HEK293 (cell line): ENCODE measurements around the gene KMT2A.

Source experiments
- BCL11A ChIP-seq: fragments of 450-650 bp; formaldehyde crosslinking; IDR thresholded peaks from 2 replicates; pipeline ENCODE4 v1.5.1; 2016; ENCODE audit warnings: low read depth, missing biosample characterization, missing genetic modification characterization
- SP2 ChIP-seq: fragments of 450-650 bp; formaldehyde crosslinking; IDR thresholded peaks from 2 replicates; pipeline ENCODE4 v1.5.1; 2016; ENCODE audit warnings: missing biosample characterization, missing genetic modification characterization
- ZBTB48 ChIP-seq: fragments of 450-650 bp; formaldehyde crosslinking; IDR thresholded peaks from 2 replicates; pipeline ENCODE4 v1.5.1; 2016; ENCODE audit warnings: missing biosample characterization, missing genetic modification characterization
- ZFP37 ChIP-seq: fragments of 450-650 bp; formaldehyde crosslinking; IDR thresholded peaks from 2 replicates; pipeline ENCODE4 v1.5.1; 2016; ENCODE audit warnings: missing biosample characterization, missing genetic modification characterization
- ZFP41 ChIP-seq: fragments of 450-650 bp; formaldehyde crosslinking; IDR thresholded peaks from 2 replicates; pipeline ENCODE4 v1.5.1; 2016; ENCODE audit warnings: missing biosample characterization, missing genetic modification characterization, borderline replicate concordance
- ZNF155 ChIP-seq: fragments of 450-650 bp; formaldehyde crosslinking; IDR thresholded peaks from 2 replicates; pipeline ENCODE4 v1.5.1; 2016; ENCODE audit warnings: missing biosample characterization, missing genetic modification characterization
- ZNF157 ChIP-seq: fragments of 450-650 bp; formaldehyde crosslinking; IDR thresholded peaks from 2 replicates; pipeline ENCODE4 v1.5.1; 2016; ENCODE audit warnings: missing biosample characterization, missing genetic modification characterization
- ZNF184 ChIP-seq: fragments of 450-650 bp; IDR thresholded peaks from 2 replicates; pipeline ENCODE4 v1.5.1; 2018; ENCODE audit warnings: missing biosample characterization, mild to moderate bottlenecking, missing genetic modification characterization
- ZNF274 ChIP-seq, 2 experiments: fragments of 200-500 bp in 1 of 2; fragments of 450-650 bp in 1 of 2; sonication (Bioruptor generic) in 1 of 2; formaldehyde crosslinking in 1 of 2; IDR thresholded peaks; 2 replicates each; pipeline versions ENCODE4 v1.5.1 to v1.6.1; 2014 to 2016; ENCODE audit warnings: borderline replicate concordance in 1 of 2, inconsistent platforms in 1 of 2, low read length in 1 of 2, missing biosample characterization in 1 of 2, missing genetic modification characterization in 1 of 2
- ZNF292 ChIP-seq: fragments of 450-650 bp; formaldehyde crosslinking; IDR thresholded peaks from 2 replicates; pipeline ENCODE4 v1.5.1; 2016; ENCODE audit warnings: low read depth, missing biosample characterization, missing genetic modification characterization, borderline replicate concordance
- ZNF324 ChIP-seq: fragments of 450-650 bp; formaldehyde crosslinking; IDR thresholded peaks from 2 replicates; pipeline ENCODE4 v1.5.1; 2016; ENCODE audit warnings: missing biosample characterization, missing genetic modification characterization
- ZNF549 ChIP-seq: fragments of 450-650 bp; IDR thresholded peaks from 2 replicates; pipeline ENCODE4 v1.5.1; 2018; ENCODE audit warnings: missing biosample characterization, missing genetic modification characterization, mild to moderate bottlenecking, inconsistent platforms, moderate library complexity
- ZNF555 ChIP-seq: fragments of 450-650 bp; formaldehyde crosslinking; conservative IDR thresholded peaks from 2 replicates; pipeline ENCODE4 v1.5.1; 2017; ENCODE audit warnings: missing biosample characterization, mild to moderate bottlenecking, missing genetic modification characterization, inconsistent platforms
- ZNF623 ChIP-seq: fragments of 450-650 bp; formaldehyde crosslinking; IDR thresholded peaks from 2 replicates; pipeline ENCODE4 v1.5.1; 2016; ENCODE audit warnings: missing biosample characterization, missing genetic modification characterization
- ZNF664 ChIP-seq: fragments of 450-650 bp; formaldehyde crosslinking; IDR thresholded peaks from 2 replicates; pipeline ENCODE4 v1.5.1; 2016; ENCODE audit warnings: missing biosample characterization, missing genetic modification characterization
- ZNF777 ChIP-seq: fragments of 450-650 bp; formaldehyde crosslinking; IDR thresholded peaks from 2 replicates; pipeline ENCODE4 v1.5.1; 2017; ENCODE audit warnings: missing biosample characterization, missing genetic modification characterization, borderline replicate concordance
- ZNF843 ChIP-seq: fragments of 450-650 bp; formaldehyde crosslinking; IDR thresholded peaks from 2 replicates; pipeline ENCODE4 v1.5.1; 2016; ENCODE audit warnings: missing biosample characterization, missing genetic modification characterization
- TF ChIP-seq, protein P1 (sequence below): fragments of 450-650 bp; formaldehyde crosslinking; IDR thresholded peaks from 2 replicates; pipeline ENCODE4 v1.5.1; 2016; ENCODE audit warnings: missing biosample characterization, missing genetic modification characterization
- TF ChIP-seq, protein P2 (sequence below): fragments of 450-650 bp; formaldehyde crosslinking; IDR thresholded peaks from 2 replicates; pipeline ENCODE4 v1.5.1; 2016; ENCODE audit warnings: missing biosample characterization, missing genetic modification characterization, borderline replicate concordance
- TF ChIP-seq, protein P3 (sequence below): fragments of 450-650 bp; formaldehyde crosslinking; IDR thresholded peaks from 2 replicates; pipeline ENCODE4 v1.5.1; 2016; ENCODE audit warnings: missing biosample characterization, missing genetic modification characterization
- TF ChIP-seq, protein P4 (sequence below): fragments of 450-650 bp; formaldehyde crosslinking; IDR thresholded peaks from 2 replicates; pipeline ENCODE4 v1.5.1; 2016; ENCODE audit warnings: missing biosample characterization, missing genetic modification characterization
- TF ChIP-seq, protein P5 (sequence below): fragments of 450-650 bp; formaldehyde crosslinking; IDR thresholded peaks from 2 replicates; pipeline ENCODE4 v1.5.0; 2017; ENCODE audit warnings: missing biosample characterization, missing genetic modification characterization, borderline replicate concordance
- TF ChIP-seq, protein P6 (sequence below): fragments of 450-650 bp; formaldehyde crosslinking; IDR thresholded peaks from 2 replicates; pipeline ENCODE4 v1.5.1; 2017; ENCODE audit warnings: missing biosample characterization, missing genetic modification characterization
- TF ChIP-seq, protein P7 (sequence below): fragments of 450-650 bp; formaldehyde crosslinking; IDR thresholded peaks from 2 replicates; pipeline ENCODE4 v1.5.1; 2016; ENCODE audit warnings: missing biosample characterization, missing genetic modification characterization

The KMT2A gene

DNA sequence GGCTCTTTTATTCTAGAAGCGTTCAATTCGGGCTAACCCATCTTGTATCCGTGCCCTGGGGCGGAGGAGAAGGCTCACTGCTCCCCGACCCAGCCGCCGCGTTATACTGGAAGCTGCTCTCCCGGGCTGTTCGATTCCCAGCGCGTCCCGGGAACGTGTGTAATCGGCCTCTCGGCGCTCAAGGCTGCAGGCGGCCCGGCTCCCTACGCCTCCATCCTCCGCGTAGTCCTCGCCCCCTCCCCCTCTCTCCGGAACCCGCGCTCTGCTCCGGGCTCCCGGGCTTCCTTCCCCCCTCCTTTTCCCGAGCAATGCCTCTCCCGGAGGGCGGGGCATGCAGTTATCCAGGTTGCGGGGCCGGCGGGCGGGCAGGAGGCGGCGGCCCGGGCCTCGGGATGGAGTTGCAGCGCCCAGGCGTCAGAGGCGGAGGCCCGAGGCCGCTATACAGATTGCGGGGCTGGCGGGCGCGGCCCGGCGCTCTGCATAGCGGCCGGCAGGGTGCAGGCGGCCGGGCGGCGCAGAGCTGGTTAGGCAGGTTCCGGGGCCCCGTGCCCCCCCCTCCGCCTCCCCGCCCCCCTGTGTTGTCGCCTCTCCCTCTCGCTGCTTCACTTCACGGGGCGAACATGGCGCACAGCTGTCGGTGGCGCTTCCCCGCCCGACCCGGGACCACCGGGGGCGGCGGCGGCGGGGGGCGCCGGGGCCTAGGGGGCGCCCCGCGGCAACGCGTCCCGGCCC lies at the start of gene KMT2A (continued):
- TF ChIP-seq ZNF274 (IDR thresholded peaks at IDR 0.05; ENCODE audit: low read length) (no peak), ZNF274 (tag by site-specific recombination; IDR thresholded peaks at IDR 0.05; ENCODE audit: borderline replicate concordance) (no peak), ZNF623 (no peak), ZBTB48 (tag by site-specific recombination) (no peak), ZNF664 (tag by site-specific recombination) (no peak), ZNF292 (no peak), ZNF184 (peak; percentile 55; the same call in 1 of the 2 replicates), ZNF843 (tag by site-specific recombination) (0 out of 2 replicates have a peak, but pooled peaks have one; percentile 24), ZNF324 (tag by site-specific recombination) (peak; percentile 89; the same call in 1 of the 2 replicates), ZNF155 (tag by site-specific recombination) (no peak), SP2 (tag by site-specific recombination) (peak; percentile 76), ZFP41 (no peak), ZFP37 (no peak), ZNF555 (tag by site-specific recombination) (no peak), ZNF777 (no peak), ZNF549 (no peak), ZNF157 (tag by site-specific recombination) (no peak), BCL11A (tag by site-specific recombination) (no peak)
- TF ChIP-seq, protein P1, sequence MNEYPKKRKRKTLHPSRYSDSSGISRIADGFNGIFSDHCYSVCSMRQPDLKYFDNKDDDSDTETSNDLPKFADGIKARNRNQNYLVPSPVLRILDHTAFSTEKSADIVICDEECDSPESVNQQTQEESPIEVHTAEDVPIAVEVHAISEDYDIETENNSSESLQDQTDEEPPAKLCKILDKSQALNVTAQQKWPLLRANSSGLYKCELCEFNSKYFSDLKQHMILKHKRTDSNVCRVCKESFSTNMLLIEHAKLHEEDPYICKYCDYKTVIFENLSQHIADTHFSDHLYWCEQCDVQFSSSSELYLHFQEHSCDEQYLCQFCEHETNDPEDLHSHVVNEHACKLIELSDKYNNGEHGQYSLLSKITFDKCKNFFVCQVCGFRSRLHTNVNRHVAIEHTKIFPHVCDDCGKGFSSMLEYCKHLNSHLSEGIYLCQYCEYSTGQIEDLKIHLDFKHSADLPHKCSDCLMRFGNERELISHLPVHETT (tag by site-specific recombination): no peak
- TF ChIP-seq, protein P2, sequence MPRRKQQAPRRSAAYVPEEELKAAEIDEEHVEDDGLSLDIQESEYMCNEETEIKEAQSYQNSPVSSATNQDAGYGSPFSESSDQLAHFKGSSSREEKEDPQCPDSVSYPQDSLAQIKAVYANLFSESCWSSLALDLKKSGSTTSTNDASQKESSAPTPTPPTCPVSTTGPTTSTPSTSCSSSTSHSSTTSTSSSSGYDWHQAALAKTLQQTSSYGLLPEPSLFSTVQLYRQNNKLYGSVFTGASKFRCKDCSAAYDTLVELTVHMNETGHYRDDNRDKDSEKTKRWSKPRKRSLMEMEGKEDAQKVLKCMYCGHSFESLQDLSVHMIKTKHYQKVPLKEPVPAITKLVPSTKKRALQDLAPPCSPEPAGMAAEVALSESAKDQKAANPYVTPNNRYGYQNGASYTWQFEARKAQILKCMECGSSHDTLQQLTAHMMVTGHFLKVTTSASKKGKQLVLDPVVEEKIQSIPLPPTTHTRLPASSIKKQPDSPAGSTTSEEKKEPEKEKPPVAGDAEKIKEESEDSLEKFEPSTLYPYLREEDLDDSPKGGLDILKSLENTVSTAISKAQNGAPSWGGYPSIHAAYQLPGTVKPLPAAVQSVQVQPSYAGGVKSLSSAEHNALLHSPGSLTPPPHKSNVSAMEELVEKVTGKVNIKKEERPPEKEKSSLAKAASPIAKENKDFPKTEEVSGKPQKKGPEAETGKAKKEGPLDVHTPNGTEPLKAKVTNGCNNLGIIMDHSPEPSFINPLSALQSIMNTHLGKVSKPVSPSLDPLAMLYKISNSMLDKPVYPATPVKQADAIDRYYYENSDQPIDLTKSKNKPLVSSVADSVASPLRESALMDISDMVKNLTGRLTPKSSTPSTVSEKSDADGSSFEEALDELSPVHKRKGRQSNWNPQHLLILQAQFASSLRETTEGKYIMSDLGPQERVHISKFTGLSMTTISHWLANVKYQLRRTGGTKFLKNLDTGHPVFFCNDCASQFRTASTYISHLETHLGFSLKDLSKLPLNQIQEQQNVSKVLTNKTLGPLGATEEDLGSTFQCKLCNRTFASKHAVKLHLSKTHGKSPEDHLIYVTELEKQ (tag by site-specific recombination): peak; percentile 67
- TF ChIP-seq, protein P3, sequence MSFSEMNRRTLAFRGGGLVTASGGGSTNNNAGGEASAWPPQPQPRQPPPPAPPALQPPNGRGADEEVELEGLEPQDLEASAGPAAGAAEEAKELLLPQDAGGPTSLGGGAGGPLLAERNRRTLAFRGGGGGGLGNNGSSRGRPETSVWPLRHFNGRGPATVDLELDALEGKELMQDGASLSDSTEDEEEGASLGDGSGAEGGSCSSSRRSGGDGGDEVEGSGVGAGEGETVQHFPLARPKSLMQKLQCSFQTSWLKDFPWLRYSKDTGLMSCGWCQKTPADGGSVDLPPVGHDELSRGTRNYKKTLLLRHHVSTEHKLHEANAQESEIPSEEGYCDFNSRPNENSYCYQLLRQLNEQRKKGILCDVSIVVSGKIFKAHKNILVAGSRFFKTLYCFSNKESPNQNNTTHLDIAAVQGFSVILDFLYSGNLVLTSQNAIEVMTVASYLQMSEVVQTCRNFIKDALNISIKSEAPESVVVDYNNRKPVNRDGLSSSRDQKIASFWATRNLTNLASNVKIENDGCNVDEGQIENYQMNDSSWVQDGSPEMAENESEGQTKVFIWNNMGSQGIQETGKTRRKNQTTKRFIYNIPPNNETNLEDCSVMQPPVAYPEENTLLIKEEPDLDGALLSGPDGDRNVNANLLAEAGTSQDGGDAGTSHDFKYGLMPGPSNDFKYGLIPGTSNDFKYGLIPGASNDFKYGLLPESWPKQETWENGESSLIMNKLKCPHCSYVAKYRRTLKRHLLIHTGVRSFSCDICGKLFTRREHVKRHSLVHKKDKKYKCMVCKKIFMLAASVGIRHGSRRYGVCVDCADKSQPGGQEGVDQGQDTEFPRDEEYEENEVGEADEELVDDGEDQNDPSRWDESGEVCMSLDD (tag by site-specific recombination): peak; percentile 78
- TF ChIP-seq, protein P4, sequence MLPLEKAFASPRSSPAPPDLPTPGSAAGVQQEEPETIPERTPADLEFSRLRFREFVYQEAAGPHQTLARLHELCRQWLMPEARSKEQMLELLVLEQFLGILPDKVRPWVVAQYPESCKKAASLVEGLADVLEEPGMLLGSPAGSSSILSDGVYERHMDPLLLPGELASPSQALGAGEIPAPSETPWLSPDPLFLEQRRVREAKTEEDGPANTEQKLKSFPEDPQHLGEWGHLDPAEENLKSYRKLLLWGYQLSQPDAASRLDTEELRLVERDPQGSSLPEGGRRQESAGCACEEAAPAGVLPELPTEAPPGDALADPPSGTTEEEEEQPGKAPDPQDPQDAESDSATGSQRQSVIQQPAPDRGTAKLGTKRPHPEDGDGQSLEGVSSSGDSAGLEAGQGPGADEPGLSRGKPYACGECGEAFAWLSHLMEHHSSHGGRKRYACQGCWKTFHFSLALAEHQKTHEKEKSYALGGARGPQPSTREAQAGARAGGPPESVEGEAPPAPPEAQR (tag by site-specific recombination): peak; percentile 95
- TF ChIP-seq, protein P5, sequence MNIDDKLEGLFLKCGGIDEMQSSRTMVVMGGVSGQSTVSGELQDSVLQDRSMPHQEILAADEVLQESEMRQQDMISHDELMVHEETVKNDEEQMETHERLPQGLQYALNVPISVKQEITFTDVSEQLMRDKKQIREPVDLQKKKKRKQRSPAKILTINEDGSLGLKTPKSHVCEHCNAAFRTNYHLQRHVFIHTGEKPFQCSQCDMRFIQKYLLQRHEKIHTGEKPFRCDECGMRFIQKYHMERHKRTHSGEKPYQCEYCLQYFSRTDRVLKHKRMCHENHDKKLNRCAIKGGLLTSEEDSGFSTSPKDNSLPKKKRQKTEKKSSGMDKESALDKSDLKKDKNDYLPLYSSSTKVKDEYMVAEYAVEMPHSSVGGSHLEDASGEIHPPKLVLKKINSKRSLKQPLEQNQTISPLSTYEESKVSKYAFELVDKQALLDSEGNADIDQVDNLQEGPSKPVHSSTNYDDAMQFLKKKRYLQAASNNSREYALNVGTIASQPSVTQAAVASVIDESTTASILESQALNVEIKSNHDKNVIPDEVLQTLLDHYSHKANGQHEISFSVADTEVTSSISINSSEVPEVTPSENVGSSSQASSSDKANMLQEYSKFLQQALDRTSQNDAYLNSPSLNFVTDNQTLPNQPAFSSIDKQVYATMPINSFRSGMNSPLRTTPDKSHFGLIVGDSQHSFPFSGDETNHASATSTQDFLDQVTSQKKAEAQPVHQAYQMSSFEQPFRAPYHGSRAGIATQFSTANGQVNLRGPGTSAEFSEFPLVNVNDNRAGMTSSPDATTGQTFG (tag by site-specific recombination): peak; percentile 71; the same call in 1 of the 2 replicates
- TF ChIP-seq, protein P6, sequence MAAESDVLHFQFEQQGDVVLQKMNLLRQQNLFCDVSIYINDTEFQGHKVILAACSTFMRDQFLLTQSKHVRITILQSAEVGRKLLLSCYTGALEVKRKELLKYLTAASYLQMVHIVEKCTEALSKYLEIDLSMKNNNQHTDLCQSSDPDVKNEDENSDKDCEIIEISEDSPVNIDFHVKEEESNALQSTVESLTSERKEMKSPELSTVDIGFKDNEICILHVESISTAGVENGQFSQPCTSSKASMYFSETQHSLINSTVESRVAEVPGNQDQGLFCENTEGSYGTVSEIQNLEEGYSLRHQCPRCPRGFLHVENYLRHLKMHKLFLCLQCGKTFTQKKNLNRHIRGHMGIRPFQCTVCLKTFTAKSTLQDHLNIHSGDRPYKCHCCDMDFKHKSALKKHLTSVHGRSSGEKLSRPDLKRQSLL (tag by site-specific recombination): peak; percentile 96
- TF ChIP-seq, protein P7, sequence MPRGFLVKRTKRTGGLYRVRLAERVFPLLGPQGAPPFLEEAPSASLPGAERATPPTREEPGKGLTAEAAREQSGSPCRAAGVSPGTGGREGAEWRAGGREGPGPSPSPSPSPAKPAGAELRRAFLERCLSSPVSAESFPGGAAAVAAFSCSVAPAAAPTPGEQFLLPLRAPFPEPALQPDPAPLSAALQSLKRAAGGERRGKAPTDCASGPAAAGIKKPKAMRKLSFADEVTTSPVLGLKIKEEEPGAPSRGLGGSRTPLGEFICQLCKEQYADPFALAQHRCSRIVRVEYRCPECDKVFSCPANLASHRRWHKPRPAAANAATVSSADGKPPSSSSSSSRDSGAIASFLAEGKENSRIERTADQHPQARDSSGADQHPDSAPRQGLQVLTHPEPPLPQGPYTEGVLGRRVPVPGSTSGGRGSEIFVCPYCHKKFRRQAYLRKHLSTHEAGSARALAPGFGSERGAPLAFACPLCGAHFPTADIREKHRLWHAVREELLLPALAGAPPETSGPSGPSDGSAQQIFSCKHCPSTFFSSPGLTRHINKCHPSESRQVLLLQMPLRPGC (tag by site-specific recombination): peak; percentile 72
